Natural killer cell (primary cell): ENCODE results near the gene CHCHD10. TPM values are rescaled to one million over a fixed set of nuclear protein-coding genes. Genes with fewer than 3 reads are reported as not detected.

ENCODE experiments used
- ATAC-seq, 3 donors: fragments of 150-1000 bp in 2 of 3; fragments of 200-7000 bp in 1 of 3; cut with Tn5 transposase; 1 replicate in 1 of 3; 2 replicates in 2 of 3; pipeline ENCODE4 v1.10.0; 2021; ENCODE audit warnings: mild to moderate bottlenecking in 2 of 3, moderate library complexity in 2 of 3
- DNase-seq, 2 donors: peaks; one replicate each; pipeline versions ENCODE4 v3.0.0 to v3.0.0-alpha.2; 2013 to 2021; ENCODE audit warnings: mixed read lengths in 1 of 2
- H3K27ac ChIP-seq: one replicate; pipeline ENCODE4 v1.5.1; 2013; ENCODE audit warnings: mild to moderate bottlenecking, low read length
- H3K27me3 ChIP-seq: one replicate; pipeline ENCODE4 v1.6.1; 2013; ENCODE audit warnings: low read length; ENCODE audit not compliant: control insufficient read depth, insufficient read depth
- H3K36me3 ChIP-seq: one replicate; pipeline ENCODE4 v1.6.1; 2013; ENCODE audit warnings: low read length; ENCODE audit not compliant: control insufficient read depth, insufficient read depth
- H3K4me1 ChIP-seq: one replicate; pipeline ENCODE4 v1.6.1; 2013; ENCODE audit warnings: low read length; ENCODE audit not compliant: control insufficient read depth, insufficient read depth
- H3K4me3 ChIP-seq: one replicate; pipeline ENCODE4 v1.5.1; 2013; ENCODE audit warnings: low read length
- H3K9me3 ChIP-seq: one replicate; pipeline ENCODE4 v1.6.1; 2013; ENCODE audit warnings: low read length; ENCODE audit not compliant: control insufficient read depth, insufficient read depth
- H3K27ac Mint-ChIP-seq, 2 donors: one replicate each; pipeline ENCODE4 v1.8.0; 2022; ENCODE audit warnings: mild to moderate bottlenecking in 2 of 2, mixed read lengths in 2 of 2, moderate library complexity in 1 of 2
- H3K27me3 Mint-ChIP-seq, 2 donors: one replicate each; pipeline ENCODE4 v1.8.0; 2022; ENCODE audit warnings: low read depth in 2 of 2, mixed read lengths in 2 of 2
- H3K36me3 Mint-ChIP-seq: one replicate; pipeline ENCODE4 v1.8.0; 2022; ENCODE audit warnings: mixed read lengths
- H3K4me1 Mint-ChIP-seq, 2 donors: one replicate each; pipeline ENCODE4 v1.8.0; 2022; ENCODE audit warnings: mixed read lengths in 2 of 2
- H3K4me3 Mint-ChIP-seq: one replicate; pipeline ENCODE4 v1.8.0; 2022; ENCODE audit warnings: mild to moderate bottlenecking, moderate library complexity, mixed read lengths
- H3K9me3 Mint-ChIP-seq, 2 donors: one replicate each; pipeline ENCODE4 v1.8.0; 2022; ENCODE audit warnings: mixed read lengths in 2 of 2
- CTCF ChIP-seq: fragments of 200-600 bp; IDR thresholded peaks from one replicate; pipeline ENCODE4 v1.8.0; 2022; ENCODE audit warnings: antibody characterized with exemption
- WGBS: methylation state at CpG from one replicate; pipeline ENCODE4 v1.1.7; 2013; ENCODE audit warnings: missing lambda C conversion rate; ENCODE audit not compliant: insufficient coverage; 5-methylcytosine and 5-hydroxymethylcytosine counted together
- intact Hi-C: fragments of 100-400 bp; cut with micrococcal nuclease; formaldehyde crosslinking; loops from one replicate; pipeline ENCODE4 v1.14.2; 2022
- total RNA-seq, 4 donors: library from RNA; stranded (reverse); fragments of 120-200 nt in 1 of 4; gene quantifications; one replicate each; pipeline versions ENCODE4 v1.2.3 to v1.2.4, GENCODE V29; 2013 to 2022

The CHCHD10 gene
- total RNA-seq, 3 donors from 2014 or later (not counting 1 experiment from before 2014, with no cell fraction given): 9.3 to 22.5 (median 13.8) TPM

GRCh38 chr22:23722160-23722559 is 45.6 kb downstream of the CHCHD10 start:
- H3K9me3 ChIP-seq: no peaks in the 10 kb centered on the region
- H3K4me1 ChIP-seq: peaks cover 5% of the 10 kb centered on the region
- H3K36me3 Mint-ChIP-seq: no peaks in the 10 kb centered on the region
- H3K27ac Mint-ChIP-seq: no peak overlapping the region
- no peak overlapping the region for H3K27ac ChIP-seq
- H3K9me3 Mint-ChIP-seq: no peaks in the 10 kb centered on the region
- H3K36me3 ChIP-seq: no peaks in the 10 kb centered on the region
- WGBS: 89% methylated on average over 4 of the region's 4 CpGs
- intact Hi-C loops: no loop called here
- H3K4me1 Mint-ChIP-seq: peaks cover 0 to 4% of the 10 kb centered on the region in 2 donors
- no peak for ATAC-seq
- no peak overlapping the region for H3K4me3 Mint-ChIP-seq
- H3K27me3 ChIP-seq: no peaks in the 10 kb centered on the region
- H3K27me3 Mint-ChIP-seq: no peaks in the 10 kb centered on the region
- no peak for TF ChIP-seq CTCF
- H3K4me3 ChIP-seq: no peak overlapping the region
- DNase-seq: no peak

GRCh38 chr22:23720855-23721254 is 46.9 kb downstream of the CHCHD10 start:
- H3K27ac Mint-ChIP-seq: no peak overlapping the region
- Histone ChIP-seq H3K36me3 (no peaks in the 10 kb centered on the region), H3K4me1 (peaks cover 15% of the 10 kb centered on the region), H3K27ac (no peak overlapping the region), H3K9me3 (no peaks in the 10 kb centered on the region), H3K27me3 (no peaks in the 10 kb centered on the region), H3K4me3 (no peak overlapping the region)
- peaks cover 2 to 10% of the 10 kb centered on the region in 2 donors for H3K4me1 Mint-ChIP-seq
- ATAC-seq (no peak), DNase-seq (no peak)
- no peak for TF ChIP-seq CTCF
- no peak overlapping the region for H3K4me3 Mint-ChIP-seq
- intact Hi-C loops: no loop called here
- H3K9me3 Mint-ChIP-seq: no peaks in the 10 kb centered on the region
- 79% methylated on average over 6 of the region's 6 CpGs for WGBS
- no peaks in the 10 kb centered on the region for H3K36me3 Mint-ChIP-seq
- no peaks in the 10 kb centered on the region for H3K27me3 Mint-ChIP-seq

GRCh38 chr22:23718371-23719165 is 49.2 kb downstream of the CHCHD10 start:
- Histone ChIP-seq H3K4me1 (peaks cover 25% of the 10 kb centered on the region), H3K27me3 (no peaks in the 10 kb centered on the region), H3K4me3 (no peak overlapping the region), H3K27ac (no peak overlapping the region), H3K36me3 (peaks cover 8% of the 10 kb centered on the region), H3K9me3 (no peaks in the 10 kb centered on the region)
- H3K4me3 Mint-ChIP-seq: no peak overlapping the region
- ATAC-seq (no peak), DNase-seq (no peak)
- 91% methylated on average over 17 of the region's 17 CpGs for WGBS
- no peaks in the 10 kb centered on the region for H3K36me3 Mint-ChIP-seq
- H3K27me3 Mint-ChIP-seq: no peaks in the 10 kb centered on the region
- no peak for TF ChIP-seq CTCF
- peaks cover 16 to 26% of the 10 kb centered on the region in 2 donors for H3K4me1 Mint-ChIP-seq
- intact Hi-C loops: no loop called here
- no peak overlapping the region for H3K27ac Mint-ChIP-seq
- no peaks in the 10 kb centered on the region for H3K9me3 Mint-ChIP-seq
